ENCODE data around the gene STARD10. TPM values are rescaled to one million over a fixed set of nuclear protein-coding genes. Genes with fewer than 3 reads are reported as not detected.
"Not testable (repeated sequence)": the region's sequence is repeated elsewhere in the genome, so short reads cannot be mapped to it uniquely, and the experiment has no call there.

STARD10 gene
- total and polyA plus RNA-seq, 4 donors = 70.5 to 328 (median 232) TPM

- Histone ChIP-seq H3K27me3 (ENCODE audit: control insufficient read depth in 4 of 4, insufficient read depth in 4 of 4, low read length in 3 of 4) (no peaks in the 10 kb centered on the region), H3K4me3 (ENCODE audit: low read depth in 1 of 3, low read length in 3 of 3) (no peak overlapping the region), H3K36me3 (ENCODE audit: control insufficient read depth in 4 of 4, insufficient read depth in 3 of 4, low read depth in 1 of 4, low read length in 3 of 4) (no peaks in the 10 kb centered on the region), H3K4me1 (ENCODE audit: control insufficient read depth in 4 of 4, insufficient read depth in 4 of 4, low read length in 3 of 4) (peaks cover 0 to 22% (median 17%) of the 10 kb centered on the region in 4 donors), H3K9ac (ENCODE audit: low read depth in 1 of 2, low read length in 2 of 2) (no peak overlapping the region), H3K9me3 (ENCODE audit: control insufficient read depth in 4 of 4, low read length in 3 of 4) (no peaks in the 10 kb centered on the region), H3K27ac (ENCODE audit: low read depth in 1 of 2, low read length in 2 of 2) (peak overlapping the region; percentile 70 to 76)
- 95% methylated on average over 13 of the region's 13 CpGs for WGBS
- TF ChIP-seq TAF1 (conservative IDR thresholded peaks at IDR 0.05) = no peak
- no peak for TF ChIP-seq RAD21 (IDR thresholded peaks at IDR 0.05)
- no peak for TF ChIP-seq YY1 (IDR thresholded peaks at IDR 0.05)
- TF ChIP-seq FOXA2 (IDR thresholded peaks at IDR 0.05) = no peak
- no peak for TF ChIP-seq MAX (IDR thresholded peaks at IDR 0.05)
- no peak for DNase-seq (ENCODE audit: low spot score)
These were observed 35.3 kb upstream of the STARD10 start for GRCh38 chr11:72829178-72829577.

GRCh38 chr11:72828692-72829101 lies 34.9 kb upstream of the STARD10 start:
- Histone ChIP-seq H3K4me3 (ENCODE audit: low read depth in 1 of 3, low read length in 3 of 3) (no peak overlapping the region), H3K36me3 (ENCODE audit: control insufficient read depth in 4 of 4, insufficient read depth in 3 of 4, low read depth in 1 of 4, low read length in 3 of 4) (no peaks in the 10 kb centered on the region)

GRCh38 chr11:72828081-72828567 lies 34.3 kb upstream of the STARD10 start:
- no peaks in the 10 kb centered on the region for H3K9me3 ChIP-seq (ENCODE audit: control insufficient read depth in 4 of 4, low read length in 3 of 4)
- no peaks in the 10 kb centered on the region for H3K27me3 ChIP-seq (ENCODE audit: control insufficient read depth in 4 of 4, insufficient read depth in 4 of 4, low read length in 3 of 4)
- no peak overlapping the region for H3K4me3 ChIP-seq (ENCODE audit: low read depth in 1 of 3, low read length in 3 of 3)
- H3K27ac ChIP-seq (ENCODE audit: low read depth in 1 of 2, low read length in 2 of 2) = peak overlapping the region; percentile 70 to 76
- TF ChIP-seq GABPA (IDR thresholded peaks at IDR 0.05 in 1 of 2, conservative IDR thresholded peaks at IDR 0.05 in 1 of 2) = no peak
- TF ChIP-seq MAX (IDR thresholded peaks at IDR 0.05) = no peak
- no peak for TF ChIP-seq SP1 (IDR thresholded peaks at IDR 0.05)
- peak; percentile 31 to 42 for TF ChIP-seq HNF4A (conservative IDR thresholded peaks at IDR 0.05)
- TF ChIP-seq JUND (IDR thresholded peaks at IDR 0.05) = peak in 1 of 2 donors; percentile 47
- peak; percentile 98 for TF ChIP-seq RXRA (IDR thresholded peaks at IDR 0.05)
- TF ChIP-seq RAD21 (IDR thresholded peaks at IDR 0.05) = no peak
- peak; percentile 81 for TF ChIP-seq NR2F2 (IDR thresholded peaks at IDR 0.05)
- H3K9ac ChIP-seq (ENCODE audit: low read depth in 1 of 2, low read length in 2 of 2) = peak overlapping the region in 1 of 2 donors; percentile 10
- DNase-seq (ENCODE audit: low spot score) = no peak
- H3K36me3 ChIP-seq (ENCODE audit: control insufficient read depth in 4 of 4, insufficient read depth in 3 of 4, low read depth in 1 of 4, low read length in 3 of 4) = no peaks in the 10 kb centered on the region
- WGBS = 40% methylated on average over 11 of the region's 11 CpGs
- H3K4me1 ChIP-seq (ENCODE audit: control insufficient read depth in 4 of 4, insufficient read depth in 4 of 4, low read length in 3 of 4) = peaks cover 0 to 22% (median 17%) of the 10 kb centered on the region in 4 donors

More at GRCh38 chr11:72828692-72829101, 34.9 kb upstream of the STARD10 start:
- Histone ChIP-seq H3K27ac (ENCODE audit: low read depth in 1 of 2, low read length in 2 of 2) (peak overlapping the region; percentile 70 to 76), H3K4me1 (ENCODE audit: control insufficient read depth in 4 of 4, insufficient read depth in 4 of 4, low read length in 3 of 4) (peaks cover 0 to 22% (median 17%) of the 10 kb centered on the region in 4 donors), H3K9ac (ENCODE audit: low read depth in 1 of 2, low read length in 2 of 2) (peak overlapping the region in 1 of 2 donors; percentile 10), H3K27me3 (ENCODE audit: control insufficient read depth in 4 of 4, insufficient read depth in 4 of 4, low read length in 3 of 4) (no peaks in the 10 kb centered on the region), H3K9me3 (ENCODE audit: control insufficient read depth in 4 of 4, low read length in 3 of 4) (no peaks in the 10 kb centered on the region)
- no peak for TF ChIP-seq NR2F2 (IDR thresholded peaks at IDR 0.05)
- no peak for TF ChIP-seq EGR1 (IDR thresholded peaks at IDR 0.05; ENCODE audit: low read depth in 2 of 2)
- TF ChIP-seq TAF1 (conservative IDR thresholded peaks at IDR 0.05) = no peak
- no peak for TF ChIP-seq YY1 (IDR thresholded peaks at IDR 0.05)
- TF ChIP-seq FOXA1 (IDR thresholded peaks at IDR 0.05) = no peak
- TF ChIP-seq HNF4G (IDR thresholded peaks at IDR 0.05) = no peak
- no peak for TF ChIP-seq RXRA (IDR thresholded peaks at IDR 0.05)
- TF ChIP-seq SP1 (IDR thresholded peaks at IDR 0.05) = no peak
- no peak for TF ChIP-seq ZBTB33 (IDR thresholded peaks at IDR 0.05)
- 69% methylated on average over 7 of the region's 7 CpGs for WGBS
- no peak for DNase-seq (ENCODE audit: low spot score)

GRCh38 chr11:72827656-72828055 lies 33.8 kb upstream of the STARD10 start:
- DNase-seq (ENCODE audit: low spot score); H3K4me3 ChIP-seq (ENCODE audit: low read depth in 1 of 3, low read length in 3 of 3); H3K9ac ChIP-seq (ENCODE audit: low read depth in 1 of 2, low read length in 2 of 2); H3K36me3 ChIP-seq (ENCODE audit: control insufficient read depth in 4 of 4, insufficient read depth in 3 of 4, low read depth in 1 of 4, low read length in 3 of 4); H3K9me3 ChIP-seq (ENCODE audit: control insufficient read depth in 4 of 4, low read length in 3 of 4); H3K27me3 ChIP-seq (ENCODE audit: control insufficient read depth in 4 of 4, insufficient read depth in 4 of 4, low read length in 3 of 4): not testable (repeated sequence)
- Histone ChIP-seq H3K27ac (ENCODE audit: low read depth in 1 of 2, low read length in 2 of 2) (peak overlapping the region; percentile 70 to 76), H3K4me1 (ENCODE audit: control insufficient read depth in 4 of 4, insufficient read depth in 4 of 4, low read length in 3 of 4) (peaks cover 0 to 22% (median 17%) of the 10 kb centered on the region in 4 donors)
- WGBS = 70% methylated on average over 11 of the region's 11 CpGs
